GM18520 (cell line): ENCODE results near the gene CD53.
A peak's percentile ranks its signal among the peaks of the same experiment; 100 is the strongest.
"Not testable (repeated sequence)": the region's sequence is repeated elsewhere in the genome, so short reads cannot be mapped to it uniquely, and the experiment has no call there.

ENCODE experiments used
- ATAC-seq: cut with Tn5 transposase; IDR thresholded peaks from one replicate; pipeline ENCODE4 v1.9.1; 2021; ENCODE audit not compliant: unreplicated experiment

Gene CD53, protein sequence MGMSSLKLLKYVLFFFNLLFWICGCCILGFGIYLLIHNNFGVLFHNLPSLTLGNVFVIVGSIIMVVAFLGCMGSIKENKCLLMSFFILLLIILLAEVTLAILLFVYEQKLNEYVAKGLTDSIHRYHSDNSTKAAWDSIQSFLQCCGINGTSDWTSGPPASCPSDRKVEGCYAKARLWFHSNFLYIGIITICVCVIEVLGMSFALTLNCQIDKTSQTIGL

DNA sequence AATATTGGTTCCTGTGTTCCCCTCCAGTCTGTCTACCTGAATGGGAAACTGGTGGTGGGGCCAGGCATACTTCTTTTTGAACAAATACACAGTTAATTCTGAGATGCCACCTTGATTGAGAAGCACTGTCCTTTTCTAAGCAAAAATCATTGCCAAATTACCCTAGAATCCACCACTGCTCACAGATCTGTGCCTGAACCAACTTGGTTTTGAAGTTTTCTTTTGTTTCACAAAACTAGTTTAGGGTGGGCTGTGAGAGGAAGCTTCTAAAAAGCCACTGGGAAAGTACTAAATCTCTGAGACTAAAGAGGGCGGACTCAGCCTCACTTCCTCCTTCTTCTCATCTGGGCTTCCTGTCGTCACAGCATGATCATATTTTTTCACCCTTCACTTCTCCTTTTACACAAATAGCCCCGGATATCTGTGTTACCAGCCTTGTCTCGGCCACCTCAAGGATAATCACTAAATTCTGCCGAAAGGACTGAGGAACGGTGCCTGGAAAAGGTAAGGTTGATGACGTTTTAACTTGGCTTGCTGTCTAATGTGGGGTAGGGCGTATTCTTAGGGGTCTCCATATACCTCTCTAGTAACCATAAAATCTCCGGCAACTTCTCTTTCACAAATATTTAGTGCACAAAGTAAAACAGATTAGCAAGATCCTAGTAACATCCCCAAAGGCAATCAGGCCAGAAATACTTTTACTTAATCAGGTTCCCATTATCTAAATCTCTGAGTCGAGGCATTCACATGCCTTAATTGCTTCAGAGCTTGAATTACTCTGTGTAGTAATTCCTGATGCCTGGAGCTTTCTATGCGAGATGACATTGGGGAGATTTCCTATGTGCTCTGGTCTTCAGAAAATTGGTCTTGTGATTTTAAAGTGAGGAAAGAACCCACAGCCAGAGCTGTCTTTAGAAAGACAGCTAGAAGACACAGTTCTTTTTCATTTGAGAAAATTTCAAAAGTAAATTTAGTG lies at the start of gene CD53:
CD53 (plus strand) TSS at position 404 of the 976 bp plus-strand sequence. CDS start 18,261 bp downstream, outside the sequence.
- ATAC-seq: peak; percentile 32

DNA sequence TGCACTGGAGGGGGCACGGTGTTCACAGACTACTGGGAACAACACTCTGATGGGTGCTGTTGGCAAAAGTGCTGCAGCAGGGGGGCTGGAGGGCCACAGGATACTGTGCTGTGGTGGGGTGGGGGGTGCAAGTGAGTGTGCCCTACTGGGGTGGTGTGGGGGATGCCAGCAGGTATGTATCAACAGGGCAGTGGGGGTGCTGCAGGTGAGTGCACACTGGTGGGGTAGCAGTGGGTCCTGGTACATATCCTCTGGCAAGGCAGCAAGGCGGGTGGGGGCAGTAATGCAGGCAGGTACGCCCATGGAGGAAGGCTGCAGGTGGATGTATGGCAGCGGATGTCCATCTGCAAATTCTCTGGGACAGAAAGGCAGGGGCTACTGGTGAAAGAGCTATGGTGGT lies 48.8 kb upstream of the CD53 start:
- no peak for ATAC-seq

DNA sequence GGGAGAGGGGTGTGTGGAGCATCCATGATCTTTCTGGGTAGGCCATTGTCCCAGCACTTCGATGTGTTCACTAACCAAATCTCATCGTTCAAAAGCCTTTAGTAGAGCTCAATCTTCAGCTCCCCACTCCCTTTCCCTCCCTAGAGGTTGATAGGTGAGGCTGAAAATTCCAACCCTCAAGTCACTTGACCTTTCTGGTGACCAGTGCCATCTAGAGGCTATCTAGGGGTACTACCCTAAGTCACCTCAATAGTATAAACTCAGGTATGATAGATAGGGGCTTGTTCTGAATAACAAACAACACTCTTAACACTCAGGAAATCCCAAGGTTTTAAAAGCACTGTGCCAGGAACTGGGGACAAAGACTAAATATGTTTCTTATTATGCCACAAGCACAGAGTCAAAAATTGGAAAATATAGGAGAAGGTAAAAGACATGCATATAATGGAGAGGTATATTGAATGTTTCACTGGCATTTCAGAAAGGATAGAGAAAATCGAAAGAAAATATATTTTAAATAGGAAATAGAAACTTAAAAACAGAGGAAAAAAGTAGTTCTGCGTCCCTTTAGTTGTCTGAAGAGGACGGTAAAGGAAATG lies 42.9 kb upstream of the CD53 start:
- ATAC-seq: peak; percentile 56

DNA sequence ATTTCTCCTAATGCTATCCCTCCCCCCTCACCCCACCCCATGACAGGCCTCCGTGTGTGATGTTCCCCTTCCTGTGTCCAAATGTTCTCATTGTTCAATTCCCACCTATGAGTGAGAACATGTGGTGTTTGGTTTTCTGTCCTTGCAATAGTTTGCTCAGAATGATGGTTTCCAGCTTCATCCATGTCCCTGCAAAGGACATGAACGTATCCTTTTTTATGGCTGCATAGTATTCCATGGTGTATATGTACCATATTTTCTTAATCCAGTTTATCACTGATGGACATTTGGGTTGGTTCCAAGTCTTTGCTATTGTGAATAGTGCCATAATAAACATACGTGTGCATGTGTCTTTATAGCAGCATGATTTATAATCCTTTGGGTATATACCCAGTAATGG lies 39.2 kb upstream of the CD53 start:
- not testable (repeated sequence) for ATAC-seq

DNA sequence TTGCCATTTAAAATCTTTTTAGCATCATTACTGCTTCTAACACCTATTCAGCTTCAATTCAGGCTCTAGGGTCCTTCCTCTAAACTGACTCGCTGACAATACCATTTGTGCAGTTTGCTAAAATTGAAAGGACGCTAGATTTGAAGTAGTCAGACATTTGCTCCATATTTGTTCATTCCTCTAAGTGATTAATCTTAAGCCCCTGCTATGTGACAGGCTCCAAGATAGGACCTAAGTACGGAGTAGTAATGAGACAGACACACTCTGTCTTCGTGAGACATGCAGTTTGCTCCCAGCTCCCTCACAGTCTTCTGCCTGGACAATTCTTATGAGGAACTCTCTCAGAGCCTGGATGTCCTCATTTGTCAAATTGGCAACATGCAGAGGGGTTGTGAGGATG lies 26.1 kb upstream of the CD53 start:
- ATAC-seq: no peak

DNA sequence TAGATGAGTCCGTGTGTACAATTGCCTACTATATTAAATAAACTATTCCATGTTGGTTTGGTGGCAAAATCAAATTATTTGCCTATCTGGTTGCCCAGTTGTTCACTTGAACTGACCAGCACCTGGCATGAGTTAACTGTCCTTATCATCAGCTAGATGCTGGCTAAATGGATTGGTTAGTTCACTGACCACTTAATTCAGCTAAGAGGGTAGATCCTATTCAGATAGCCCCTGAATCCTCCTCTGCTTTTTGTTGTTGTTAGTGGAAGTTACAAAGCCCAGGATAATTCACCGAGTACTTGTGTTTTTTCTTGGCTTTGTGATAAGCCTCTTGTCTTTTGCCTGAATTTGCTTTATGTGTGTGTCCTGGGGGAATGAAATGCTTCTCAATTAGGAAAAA lies 22.8 kb upstream of the CD53 start:
- no peak for ATAC-seq

DNA sequence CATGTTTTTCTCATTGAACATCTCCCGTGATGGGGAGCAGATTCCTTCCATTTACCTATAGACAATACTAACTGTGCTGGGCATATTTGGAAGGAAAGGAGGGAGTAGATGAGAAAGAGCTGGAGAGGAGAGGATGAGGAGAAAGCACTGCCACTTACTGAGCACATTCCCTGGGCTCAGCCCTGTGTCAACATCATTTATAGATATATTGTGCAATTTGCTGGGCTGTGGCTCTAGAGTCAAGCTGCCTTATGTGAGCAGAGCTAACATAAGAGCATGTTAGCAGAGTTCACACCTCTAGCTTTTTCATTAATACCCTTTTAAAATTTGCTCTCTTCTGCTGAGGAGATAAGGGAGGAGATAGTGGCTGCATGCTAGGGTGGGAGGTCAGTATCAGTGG lies 22.3 kb upstream of the CD53 start:
- no peak for ATAC-seq

DNA sequence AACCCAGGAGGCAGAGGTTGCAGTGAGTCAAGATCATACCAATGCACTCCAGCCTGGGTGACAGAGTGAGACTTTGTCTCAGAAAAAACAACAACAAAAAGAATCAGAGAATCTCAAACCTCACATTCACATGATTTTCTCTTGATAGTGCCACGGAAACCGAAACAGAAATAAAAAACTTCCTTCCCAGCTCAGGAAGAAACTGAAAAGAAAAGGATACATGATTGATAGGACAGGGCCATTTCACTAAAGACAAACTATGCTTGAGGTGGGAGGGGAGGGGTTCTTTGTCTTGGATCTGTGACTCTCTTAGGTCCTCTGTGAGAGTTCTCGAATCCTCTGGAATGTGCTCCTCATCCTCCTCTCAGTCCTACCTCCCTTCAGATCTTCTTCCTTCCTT lies 19.8 kb upstream of the CD53 start:
- no peak for ATAC-seq

DNA sequence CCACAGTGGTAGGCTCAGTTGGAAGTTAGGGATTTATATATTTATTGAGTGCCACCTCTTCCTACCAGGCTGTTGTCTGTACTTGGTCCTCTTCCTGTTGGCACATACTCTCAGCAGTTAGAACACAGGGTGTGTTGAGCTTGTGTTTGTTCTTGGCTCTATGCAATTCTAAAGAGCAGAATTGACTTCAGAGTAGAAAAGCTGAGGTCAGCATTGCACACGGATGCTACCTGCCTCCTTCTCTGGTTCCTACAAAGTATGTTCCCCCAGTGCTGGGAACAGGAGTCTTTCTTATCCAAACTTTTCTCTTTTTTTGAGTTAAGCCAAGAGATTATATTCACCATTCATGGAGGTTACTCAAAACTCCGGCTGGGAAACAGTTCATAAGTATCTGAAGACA lies 16.5 kb upstream of the CD53 start:
- no peak for ATAC-seq

DNA sequence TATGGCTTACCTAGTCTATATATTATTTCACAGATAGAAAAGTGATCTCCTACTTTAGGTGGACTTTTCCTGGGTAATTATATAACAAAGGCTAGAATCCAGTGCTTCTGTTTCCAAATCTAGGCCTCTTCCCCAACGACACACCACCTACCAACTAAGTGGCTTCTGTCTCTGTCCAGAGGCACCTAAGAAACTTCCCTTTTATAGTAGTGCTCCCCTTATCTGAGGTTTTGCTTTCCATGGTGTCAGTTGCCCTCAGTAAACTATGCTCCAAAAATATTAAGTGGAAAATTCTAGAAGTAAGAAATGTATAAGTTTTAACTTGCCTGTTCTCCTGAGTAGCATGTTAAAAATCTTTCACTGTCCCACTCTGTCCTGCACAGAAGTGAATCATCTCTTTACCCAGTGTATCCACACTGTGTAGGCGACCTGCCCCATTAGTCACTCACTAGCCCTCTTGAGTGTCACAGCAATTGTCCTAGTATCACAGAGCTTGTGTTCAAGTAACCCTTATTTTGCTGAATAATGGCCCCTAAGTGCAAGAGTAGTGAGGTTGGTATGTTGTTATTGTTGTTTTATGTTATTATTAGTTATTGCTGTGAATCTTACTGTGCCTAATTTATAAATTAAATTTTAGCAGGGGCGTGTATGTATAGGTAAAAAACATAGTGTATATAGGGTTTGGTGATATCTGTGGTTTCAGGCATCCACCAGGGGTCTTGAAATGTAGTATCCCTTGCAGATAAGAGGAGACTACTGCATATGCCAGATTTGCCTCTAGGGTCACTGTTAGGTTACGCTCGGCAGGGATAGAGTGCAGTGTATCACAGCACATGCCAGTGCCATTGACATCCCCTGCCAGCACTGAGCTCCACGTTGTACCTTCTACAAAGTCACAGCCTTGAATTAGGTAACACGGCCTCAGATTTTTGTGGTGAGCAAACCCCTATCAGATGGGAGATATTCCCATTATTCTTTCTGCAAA lies 14.7 kb upstream of the CD53 start:
- ATAC-seq: no peak

DNA sequence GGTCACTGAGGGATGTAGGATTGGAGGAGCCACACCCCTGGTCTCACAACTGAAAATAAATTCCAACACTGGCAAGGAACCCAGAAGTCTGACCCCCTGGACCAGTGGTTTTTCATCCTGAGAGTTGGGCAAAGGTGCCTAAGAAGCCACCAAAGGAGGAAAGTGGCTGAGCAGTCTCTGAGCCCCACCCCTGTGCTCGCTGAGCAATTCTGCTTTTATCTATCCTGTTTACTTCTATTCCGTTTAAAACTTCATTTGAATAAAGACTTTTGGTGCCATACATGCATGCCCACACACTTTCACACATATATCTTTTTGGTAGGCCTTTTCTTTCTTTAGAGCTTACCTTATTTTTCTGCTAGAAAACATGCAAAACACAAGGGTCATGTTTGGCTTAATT lies 13.9 kb upstream of the CD53 start:
- ATAC-seq: peak; percentile 31

DNA sequence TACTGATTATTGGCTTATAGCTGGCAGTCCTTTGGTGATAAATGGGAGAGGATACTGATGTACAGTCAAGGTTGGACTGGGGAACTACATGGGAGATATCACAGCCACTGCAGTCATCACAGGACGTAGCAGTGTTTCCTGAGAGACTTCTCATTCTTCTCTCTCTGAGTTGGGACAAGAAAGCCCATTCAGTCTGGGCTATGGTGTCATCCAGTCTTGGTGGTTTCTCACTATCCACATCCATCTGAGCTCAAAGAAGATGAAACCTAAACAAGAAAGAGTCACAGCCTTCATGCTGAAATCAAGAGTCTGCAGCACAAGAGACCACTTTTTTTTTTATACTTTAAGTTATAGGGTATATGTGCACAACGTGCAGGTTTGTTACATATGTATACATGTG lies 12.8 kb upstream of the CD53 start:
- no peak for ATAC-seq

DNA sequence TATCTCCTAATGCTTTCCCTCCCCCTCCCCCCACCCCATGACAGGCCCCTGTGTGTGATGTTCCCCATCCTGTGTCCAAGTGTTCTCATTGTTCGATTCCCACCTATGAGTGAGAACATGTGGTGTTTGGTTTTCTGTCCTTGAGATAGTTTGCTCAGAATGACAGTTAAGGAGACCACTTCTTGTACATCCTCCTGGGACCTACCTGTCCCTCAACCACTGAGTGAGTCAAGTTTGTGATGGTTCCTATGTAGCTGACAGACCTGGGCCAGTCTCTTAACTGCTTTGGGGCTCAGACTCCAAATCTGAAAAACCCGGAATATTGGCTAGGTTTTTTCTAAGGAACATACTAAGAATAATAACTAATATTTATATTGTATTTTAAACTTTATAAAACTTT lies 12.3 kb upstream of the CD53 start:
- ATAC-seq: not testable (repeated sequence)

DNA sequence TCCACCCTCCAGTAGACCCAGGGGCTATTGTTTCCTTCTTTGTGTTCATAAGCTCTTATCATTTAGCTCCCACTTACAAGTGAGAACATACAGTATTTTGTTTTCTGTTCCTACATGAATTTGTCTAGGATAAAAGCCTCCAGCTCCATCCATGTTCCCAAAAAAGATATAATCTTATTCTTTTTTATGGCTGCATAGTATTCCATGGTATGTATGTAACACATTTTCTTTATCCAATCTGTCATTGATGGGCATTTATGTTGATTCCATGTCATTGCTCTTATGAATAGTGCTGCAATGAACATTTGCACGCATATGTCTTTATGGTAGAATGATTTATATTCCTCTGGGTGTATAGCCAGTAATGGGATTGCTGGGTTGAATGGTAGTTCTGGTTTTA lies 11.0 kb upstream of the CD53 start:
- not testable (repeated sequence) for ATAC-seq

DNA sequence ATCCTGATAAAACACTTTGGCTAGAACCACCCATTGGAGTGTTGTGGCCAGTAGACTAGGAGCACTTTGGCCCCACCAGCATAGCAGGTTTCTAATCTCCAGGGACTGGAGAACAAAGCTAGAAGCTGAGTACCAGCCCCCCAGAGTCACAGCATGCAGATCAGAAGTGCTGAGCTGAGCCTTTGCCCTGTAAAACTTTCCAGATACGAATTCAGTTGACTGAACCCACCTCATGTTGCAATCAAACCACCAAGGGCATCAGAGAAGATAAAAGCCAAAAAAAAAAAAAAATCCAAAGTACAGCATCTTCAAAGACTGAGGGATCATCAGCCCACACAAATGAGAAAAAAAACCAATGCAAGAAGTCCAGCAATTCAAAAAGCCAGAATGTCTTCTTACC lies 8.7 kb upstream of the CD53 start:
- no peak for ATAC-seq

DNA sequence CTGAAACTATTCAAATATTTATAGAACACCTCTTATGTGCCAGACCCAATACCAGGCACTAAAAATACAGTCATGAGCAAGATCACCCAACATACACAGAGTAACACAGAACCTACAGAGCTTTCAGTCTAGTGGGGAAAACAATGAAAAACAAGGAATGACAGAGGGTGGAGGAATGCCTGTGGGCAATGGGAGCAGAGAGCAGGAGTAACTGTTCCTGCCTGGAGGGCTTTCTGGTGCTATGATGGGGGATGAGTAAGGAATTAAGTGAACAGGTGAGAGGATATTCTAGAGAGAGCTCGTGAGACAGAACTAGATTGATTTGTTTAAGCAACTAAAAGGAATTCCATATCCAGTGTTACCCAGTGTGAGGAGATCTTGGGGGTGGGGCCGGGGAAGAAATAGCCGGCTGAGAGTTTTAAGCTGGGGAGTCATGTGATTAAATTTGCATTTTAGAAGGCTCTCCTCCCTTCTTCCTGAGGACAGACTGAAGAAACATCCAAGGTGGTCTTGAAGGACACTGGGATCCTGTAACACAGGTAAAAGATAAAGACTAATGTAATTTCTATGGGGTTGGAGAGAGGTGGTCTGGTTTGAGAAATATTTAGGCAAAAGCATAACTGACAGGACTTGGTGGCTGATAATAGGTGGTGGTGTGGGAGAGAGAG lies 2.1 kb upstream of the CD53 start:
- ATAC-seq: no peak

DNA sequence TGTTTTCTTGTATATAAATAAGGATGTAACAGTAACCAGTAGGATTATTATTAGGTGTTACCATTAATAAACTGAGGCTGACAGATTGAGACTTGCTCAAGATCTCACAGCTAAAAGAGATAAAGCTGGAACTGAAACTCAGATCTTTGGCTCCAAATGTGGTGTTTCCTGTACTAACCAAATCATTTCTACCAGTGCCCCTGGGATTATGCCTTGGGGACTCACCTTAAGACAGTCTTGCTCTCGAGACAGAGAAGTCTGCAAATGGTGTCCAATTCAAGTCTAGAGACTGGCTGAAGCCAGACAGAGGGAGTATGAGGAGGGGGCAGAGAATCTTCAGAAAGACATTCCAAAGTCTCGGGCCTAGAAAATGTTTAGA lies 593 bp upstream of the CD53 start:
- ATAC-seq: no peak

DNA sequence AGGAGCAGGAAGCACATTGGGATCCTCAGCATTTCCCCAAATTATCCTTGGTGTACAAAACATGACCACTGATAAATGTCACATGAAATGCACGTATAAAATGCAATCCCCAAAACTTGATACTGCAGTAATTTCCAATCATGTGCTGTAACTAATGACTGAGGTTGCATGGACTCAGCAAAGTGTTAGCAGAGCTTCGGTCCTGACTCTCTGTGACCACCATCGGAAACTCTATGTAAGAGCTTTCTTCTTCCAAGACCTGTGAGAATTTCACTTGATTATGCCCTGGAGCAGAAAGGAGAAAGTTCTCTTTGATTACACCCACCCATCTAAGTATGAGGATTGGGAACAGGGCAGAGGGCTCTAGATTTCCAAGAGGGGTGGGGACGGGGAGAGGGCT lies 908 bp downstream of the CD53 start:
- ATAC-seq: no peak

DNA sequence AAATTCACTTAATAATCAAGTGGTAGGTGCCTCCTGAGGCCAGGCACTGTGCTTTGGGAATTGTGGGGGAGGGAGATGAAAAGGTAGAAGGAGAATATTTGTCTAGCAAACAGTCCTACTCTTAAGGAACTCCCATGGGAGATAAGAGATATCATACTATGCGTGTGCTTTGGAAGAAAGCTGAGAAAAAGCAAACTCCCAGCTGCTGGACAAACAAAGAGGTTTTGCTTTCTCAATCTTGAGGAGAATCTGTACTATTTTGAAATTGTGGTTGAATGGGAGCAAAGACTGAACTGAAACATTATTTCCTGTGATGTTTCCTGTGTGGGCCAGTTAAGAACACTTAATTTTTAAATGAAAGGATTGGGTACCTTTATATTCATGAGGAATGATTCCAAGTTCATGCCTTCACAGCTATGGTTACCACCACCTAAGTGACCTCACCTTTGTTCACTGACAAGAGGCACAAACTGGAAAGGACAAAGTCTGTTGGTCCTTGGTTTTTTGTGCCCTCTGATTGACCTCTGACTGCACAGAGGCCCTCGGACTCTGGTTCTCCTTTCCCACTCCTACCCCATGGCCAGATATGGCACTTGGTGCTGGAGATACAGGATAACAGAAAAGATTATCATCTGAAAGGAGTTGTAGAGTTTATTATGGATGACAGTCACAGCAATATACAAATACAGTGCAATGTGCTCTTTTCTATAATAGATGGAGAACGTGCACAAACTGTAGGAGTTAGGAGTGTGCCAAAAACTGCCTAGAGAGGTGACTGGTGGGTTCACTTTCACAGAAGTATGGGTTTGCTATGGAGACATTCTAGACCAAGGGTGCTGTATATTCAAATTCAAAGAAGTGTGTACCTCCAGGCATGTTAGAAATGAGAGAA lies 1.6 kb downstream of the CD53 start:
- ATAC-seq: no peak
